HCEC 1CT (cell line): ENCODE measurements around the gene CBLC.
A peak's percentile ranks its signal among the peaks of the same experiment; 100 is the strongest.

ENCODE experiments used
- DNase-seq: peaks from one replicate; pipeline ENCODE4 v3.0.0-alpha.2; 2017

CBLC gene

DNA sequence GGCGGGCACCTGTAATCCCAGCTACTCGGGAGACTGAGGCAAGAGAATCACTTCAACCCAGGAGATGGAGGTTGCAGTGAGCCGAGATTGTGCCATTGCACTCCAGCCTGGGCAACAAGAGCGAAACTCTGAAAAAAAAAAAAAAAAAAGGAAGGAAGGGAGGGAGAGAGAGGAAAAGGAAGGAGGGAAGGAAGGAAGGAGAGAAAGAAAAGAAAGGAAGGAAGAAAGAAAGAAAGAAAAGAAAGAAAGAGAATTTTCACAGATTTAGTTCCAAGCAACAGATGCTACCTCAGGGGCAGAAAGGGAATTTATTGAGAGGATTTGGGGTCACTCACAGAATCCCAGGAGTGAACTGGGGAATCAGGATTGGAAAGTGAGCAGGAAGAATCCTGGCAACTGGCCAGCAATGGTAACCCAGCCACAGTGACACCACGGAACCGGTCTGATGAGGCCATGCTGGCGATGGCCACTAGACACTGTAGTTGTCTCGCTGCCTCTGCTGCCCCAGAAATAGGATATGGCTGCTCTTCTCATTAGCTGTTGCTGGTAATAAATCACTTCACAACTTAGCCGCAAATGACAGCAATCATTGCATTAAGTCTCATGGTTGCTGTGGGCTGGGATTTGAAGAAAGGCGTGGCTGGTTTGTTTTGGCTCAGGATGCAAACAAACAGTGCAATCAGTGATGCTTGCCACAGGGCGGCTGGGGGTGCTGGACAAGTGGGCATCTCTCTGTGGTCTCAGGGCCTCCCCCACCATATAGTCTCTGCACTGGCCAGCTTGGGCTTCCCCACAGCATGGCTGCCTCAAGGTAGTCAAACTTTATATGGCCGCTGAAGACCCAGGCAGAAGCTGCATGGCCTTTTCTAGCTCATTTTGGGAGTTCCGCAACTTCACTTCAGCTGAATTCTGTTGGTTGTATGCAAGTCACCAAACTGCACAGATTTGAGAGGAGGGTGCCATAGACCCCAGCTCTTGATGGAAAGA lies 26.0 kb downstream of the CBLC start:
- DNase-seq, result no peak

DNA sequence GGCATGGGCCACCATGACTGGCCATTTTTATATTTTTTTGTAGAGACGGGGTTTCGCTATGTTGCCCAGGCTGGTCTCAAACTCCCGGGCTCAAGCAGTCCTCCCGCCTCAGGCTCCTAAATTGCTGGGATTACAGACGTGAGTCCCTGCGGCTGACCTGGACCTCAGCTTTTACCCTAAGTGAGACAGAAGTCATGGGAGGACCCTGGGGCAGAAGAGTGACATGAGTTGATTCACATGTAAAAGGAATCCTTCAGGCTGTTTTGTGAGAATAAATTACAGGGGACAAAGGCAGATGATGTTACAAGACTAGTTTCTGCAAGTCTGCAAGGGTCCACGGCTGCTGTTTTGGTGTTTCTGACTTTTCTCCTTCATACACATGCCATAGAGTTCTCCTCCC lies 28.6 kb downstream of the CBLC start:
- no peak for DNase-seq

DNA sequence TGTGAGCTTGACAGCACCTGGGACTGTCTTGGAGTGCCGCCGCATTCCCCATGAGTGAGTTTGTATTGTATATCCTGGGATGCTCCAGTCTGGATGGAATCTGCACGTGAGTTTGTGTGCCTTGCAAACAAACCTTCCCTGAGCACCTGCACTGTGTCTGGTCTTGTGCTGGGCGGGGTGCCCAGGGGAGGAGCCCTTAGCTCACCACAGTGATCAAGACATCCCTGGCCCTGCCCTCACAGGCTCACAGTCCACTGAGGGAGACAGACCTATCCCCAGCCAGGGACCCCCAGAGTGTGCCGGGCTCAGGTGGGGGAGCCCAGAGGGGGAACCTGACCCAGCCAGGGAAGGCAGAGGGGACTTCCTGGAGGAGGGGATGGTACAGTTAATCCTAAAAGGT lies 29.5 kb downstream of the CBLC start:
- DNase-seq, result no peak

DNA sequence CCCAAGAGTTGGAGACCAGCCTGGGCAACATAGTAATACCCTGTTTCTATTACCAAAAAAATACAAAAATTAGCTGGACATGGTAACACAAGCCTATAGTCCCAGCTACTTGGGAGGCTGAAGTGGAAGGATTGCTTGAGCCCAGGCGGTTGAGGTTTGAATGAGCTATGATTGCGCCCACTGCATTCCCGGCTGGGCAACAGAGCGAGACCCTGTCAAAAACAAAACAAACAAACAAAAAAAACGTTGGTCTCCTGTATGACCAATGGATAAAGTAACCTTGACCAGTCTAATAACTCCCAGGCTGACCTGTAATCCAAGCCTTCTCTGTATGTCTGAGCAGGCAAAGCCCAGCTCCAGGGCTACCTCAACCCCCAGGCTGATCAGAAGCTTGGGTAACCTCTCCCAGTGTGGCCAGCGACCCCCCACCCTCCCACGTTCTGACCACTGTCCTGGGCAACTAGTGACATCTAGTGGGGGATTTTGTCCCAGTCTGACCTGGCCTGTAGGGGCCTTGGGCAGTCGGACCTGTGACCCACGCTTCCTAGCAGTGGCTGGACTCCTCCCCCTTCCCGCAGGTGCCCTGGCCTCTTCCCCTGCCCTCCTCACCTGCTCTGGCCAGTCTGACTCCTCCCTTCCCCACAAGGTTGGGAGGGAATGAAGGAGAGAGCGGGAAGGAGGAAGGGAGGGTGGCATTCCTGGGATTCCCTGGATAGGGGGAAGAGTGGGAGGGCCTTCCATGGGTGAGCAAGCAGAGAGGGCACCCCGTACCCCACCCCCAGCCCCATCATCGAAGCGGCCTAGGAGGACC lies 30.2 kb downstream of the CBLC start:
- DNase-seq, result peak; percentile 20

DNA sequence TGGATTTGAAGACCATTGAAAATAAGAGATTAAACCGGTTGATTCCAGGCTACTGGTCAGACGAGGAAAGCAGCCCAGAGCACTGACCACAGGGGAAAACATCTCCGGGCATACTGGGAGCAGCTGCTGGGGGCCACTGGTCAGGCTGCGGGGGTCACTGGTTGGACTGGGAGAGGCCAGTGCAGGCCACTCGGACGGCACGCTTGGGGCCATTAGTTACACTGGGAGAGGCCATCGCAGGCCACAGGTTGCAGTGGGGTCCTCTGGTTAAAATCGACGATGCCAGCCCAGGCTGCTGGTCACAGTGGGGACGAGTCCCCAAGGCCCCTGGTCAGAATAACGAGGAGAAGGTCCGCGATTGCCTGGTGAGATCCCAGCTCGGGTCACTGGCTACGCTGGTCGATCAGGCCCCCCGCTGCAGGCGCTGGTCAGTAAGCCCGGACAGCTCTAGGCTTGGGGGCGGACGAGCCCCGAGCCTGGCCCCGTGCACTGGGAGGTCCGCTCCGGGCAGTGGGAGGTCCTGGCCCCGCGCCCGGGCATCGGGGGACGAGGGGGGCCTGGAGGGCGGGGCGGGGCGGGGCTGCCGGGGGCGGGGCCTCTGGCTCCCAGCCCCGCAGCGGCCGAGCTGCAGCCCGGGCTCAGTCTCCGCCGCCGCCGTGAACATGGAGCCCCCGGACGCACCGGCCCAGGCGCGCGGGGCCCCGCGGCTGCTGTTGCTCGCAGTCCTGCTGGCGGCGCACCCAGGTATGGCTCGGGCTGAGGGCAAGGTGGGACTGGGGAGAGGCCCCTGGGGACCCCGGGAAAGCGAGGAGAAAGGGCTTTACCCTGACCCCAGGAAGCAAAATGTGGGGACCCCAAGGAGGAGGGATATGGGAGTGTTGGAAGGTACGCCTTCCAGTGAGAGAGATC lies 31.0 kb downstream of the CBLC start, which contains the start of gene BCAM:
BCAM (plus strand) TSS at position 641 of the 909 bp plus-strand sequence; CDS start at position 663, 22 bp downstream.
- peak; percentile 21 for DNase-seq

DNA sequence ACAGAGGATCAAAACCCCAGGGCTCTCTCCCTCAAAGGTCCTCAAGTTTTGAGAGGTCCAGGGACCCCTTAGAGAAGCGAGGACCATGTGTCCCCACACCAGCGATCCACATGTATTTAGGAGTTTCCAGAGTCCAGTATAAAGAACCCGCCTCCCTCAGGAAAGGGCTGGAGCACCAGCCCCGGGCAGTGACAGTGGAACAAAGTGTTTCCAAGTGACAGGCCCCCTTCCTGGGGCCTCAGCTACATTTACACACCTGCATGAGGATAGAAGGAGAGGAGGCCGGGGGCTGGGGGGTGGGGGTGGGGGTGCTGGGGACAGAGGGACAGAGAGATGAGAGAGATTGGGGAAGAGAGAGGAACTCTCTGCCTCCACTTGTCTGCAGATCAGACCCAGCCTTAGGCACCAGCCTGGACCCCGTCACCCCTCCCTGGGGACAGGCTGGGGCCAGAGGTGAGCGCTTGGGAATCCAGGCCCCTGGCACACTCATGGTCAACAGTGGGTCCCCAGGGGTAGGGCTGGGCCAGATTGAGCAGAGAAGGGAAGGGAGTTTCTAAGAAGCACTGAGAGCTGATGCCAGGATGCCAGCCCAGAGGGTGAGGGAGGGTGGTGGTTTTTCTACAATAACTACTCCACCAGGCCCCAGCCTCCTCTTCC lies 32.0 kb downstream of the CBLC start:
- no peak for DNase-seq

DNA sequence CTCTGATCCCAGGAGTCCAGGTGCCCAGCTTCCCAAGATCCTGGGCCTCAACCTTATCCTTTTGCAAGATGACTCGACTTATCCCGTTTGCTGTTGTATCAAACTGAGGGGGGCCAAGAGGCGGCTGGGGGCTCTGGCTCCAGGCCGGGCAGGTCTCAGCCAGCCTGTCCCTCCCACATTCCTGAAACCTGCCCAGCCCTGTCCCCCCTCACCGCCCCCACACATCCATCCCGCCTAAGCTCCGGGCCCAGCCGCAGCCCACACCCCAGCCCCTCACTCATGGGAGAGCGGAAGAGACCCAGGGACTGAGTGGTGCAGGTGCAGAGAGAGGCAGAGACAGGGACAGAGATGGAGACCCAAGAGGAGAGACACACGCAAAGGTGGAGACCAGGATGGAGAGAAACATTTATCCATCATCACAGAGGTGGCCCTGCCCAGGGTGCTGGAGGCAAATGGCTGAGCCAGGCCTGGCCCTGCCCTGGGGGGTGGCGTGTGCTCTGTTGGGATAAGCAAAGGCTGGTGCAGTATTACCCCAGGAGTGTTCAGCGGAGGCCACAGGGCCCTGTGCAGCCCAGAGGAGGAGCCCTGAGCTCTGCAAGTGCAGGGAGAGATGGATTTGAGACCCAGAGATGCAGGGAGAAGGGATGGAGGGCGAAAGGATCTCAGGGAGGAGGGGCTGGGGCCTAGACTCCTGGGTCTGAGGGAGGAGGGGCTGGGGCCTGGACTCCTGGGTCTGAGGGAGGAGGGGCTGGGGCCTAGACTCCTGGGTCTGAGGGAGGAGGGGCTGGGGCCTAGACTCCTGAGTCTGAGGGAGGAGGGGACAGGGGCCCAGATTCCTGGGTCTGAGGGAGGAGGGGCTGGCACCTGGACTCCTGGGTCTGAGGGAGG lies 32.8 kb downstream of the CBLC start:
- no peak for DNase-seq

DNA sequence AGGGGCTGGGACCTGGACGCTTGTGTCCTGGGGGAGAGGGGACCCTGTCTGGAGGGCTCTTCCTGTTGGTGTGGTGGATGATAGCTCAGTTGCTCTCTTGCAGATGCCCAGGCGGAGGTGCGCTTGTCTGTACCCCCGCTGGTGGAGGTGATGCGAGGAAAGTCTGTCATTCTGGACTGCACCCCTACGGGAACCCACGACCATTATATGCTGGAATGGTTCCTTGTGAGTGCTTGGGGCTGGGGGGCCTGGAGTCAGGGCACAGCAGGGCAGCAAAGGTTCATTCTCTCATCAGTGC lies 33.4 kb downstream of the CBLC start:
- no peak for DNase-seq

DNA sequence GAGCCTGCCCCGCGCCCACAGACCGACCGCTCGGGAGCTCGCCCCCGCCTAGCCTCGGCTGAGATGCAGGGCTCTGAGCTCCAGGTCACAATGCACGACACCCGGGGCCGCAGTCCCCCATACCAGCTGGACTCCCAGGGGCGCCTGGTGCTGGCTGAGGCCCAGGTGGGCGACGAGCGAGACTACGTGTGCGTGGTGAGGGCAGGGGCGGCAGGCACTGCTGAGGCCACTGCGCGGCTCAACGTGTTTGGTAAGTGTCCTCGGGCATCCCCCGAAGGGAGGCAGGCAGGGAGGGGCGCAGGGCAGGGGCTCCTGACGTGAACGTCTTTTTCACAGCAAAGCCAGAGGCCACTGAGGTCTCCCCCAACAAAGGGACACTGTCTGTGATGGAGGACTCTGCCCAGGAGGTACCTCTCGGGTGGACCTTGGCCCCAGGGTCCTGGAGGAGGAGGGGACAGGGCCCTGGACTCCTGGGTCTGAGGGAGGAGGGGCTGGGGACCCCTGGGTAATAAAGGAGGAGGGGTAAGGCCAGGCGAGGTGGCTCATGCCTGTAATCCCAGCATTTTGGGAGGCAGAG lies 34.5 kb downstream of the CBLC start:
- DNase-seq, result no peak

DNA sequence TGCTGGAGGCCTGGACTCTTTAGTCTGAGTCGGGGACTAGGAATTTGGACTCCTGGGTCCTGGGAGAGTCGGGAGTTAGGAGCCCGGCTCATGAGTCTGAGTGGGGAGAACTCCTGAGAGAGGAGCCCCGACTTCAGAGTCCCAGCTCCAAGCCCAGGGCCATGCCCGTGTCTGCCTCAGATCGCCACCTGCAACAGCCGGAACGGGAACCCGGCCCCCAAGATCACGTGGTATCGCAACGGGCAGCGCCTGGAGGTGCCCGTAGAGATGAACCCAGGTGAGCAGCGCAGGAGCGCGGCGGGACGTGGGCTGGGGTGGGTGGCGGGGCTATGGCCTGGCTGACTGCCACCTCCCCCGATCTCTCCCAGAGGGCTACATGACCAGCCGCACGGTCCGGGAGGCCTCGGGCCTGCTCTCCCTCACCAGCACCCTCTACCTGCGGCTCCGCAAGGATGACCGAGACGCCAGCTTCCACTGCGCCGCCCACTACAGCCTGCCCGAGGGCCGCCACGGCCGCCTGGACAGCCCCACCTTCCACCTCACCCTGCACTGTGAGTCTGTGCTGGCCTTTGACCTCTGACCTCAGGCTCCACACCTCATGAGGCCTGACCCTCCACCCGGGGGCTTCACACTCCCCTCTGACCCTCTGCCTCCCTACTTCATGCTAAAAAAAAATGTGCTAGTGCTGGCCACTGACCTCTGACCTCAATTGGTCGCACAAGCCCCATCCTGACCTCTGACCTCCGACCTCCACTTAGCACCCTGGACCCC lies 35.6 kb downstream of the CBLC start:
- no peak for DNase-seq

DNA sequence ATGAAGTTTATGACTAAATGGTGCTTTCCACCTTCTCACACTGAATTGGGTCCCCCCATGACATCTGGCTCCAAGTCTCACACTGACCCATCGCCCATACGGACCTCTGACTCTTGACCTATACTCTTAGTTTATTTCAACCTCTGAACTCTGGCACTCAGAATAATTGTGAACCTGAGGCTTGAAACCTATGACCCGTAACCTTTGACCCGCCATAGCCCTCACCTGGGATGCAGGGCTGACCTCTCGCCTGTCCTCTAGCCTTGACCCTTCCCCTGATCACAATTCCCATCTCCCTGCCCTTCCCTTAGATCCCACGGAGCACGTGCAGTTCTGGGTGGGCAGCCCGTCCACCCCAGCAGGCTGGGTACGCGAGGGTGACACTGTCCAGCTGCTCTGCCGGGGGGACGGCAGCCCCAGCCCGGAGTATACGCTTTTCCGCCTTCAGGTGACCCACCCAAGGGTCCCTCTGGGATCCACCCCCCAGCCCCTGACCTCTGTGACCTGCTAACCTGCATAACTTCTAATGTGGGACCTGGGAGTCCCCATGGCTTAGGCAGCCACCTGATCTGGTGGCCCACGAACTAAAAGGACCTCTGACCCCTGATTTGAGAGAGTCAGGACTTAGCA lies 36.3 kb downstream of the CBLC start:
- DNase-seq, result no peak

DNA sequence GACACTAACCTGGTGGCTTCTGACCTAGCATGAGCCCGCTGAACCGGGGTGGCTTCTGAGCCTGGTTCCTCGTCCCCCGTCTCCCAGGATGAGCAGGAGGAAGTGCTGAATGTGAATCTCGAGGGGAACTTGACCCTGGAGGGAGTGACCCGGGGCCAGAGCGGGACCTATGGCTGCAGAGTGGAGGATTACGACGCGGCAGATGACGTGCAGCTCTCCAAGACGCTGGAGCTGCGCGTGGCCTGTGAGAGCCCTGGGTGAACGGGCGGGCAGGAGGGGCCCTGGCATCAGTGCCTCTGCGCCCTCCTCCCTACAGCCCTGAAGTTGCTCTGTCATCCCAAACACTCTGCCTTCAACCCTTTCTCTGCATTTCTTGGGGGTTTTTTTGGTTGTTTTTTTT lies 36.8 kb downstream of the CBLC start:
- DNase-seq, result no peak

DNA sequence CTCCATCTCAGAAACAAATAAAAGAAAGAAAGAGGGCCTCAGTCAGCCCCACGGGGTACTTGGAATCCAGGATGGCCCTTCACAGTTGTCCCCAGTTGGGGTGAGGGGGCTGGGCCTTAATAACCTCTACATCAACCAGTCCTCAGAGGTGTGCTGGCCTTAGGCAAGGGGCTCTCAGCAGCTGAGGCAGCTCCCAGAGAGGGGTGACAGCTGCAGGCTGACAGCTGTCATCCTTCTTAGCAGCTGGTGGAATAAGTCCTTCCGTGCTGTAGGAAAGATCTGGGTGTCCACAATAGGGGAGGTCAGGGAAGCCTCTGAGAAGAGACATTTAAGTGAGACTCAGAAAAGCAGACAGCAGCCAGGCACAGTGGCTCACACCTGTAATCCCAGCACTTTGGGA lies 38.6 kb downstream of the CBLC start:
- no peak for DNase-seq

DNA sequence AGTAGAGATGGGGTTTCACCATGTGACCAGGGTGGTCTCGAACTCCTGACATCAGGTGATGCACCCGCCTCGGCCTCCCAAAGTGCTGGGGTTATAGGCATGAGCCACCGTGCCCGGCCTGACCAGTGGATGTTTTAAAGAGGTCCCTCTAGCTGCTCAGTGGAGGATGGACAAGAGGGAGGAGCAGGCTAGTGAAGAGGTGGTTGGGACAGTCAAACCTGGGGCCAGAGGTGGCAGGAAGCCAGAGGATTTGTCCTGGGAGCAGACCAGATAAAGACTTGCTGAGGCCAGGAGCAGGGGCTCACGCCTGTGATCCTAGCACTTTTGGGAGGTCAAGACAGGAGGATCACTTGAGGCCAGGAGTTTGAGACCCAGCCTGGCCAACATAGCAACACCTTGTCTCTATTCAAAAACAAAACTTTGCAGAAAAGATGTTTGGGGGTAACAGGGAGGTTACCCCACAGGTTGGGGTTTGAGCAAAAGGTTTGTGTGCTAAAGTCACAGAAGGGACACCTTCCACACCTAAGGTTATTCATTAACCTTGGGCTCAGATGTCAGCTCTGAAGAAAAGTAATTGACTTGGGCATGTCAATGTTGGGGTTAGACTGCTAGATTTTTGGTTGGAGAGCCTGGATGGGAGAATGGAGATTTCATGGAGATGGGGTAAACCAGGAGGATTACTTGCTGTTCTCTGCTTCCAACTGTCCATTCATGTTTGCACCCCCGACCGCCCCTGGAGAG lies 40.2 kb downstream of the CBLC start:
- no peak for DNase-seq

DNA sequence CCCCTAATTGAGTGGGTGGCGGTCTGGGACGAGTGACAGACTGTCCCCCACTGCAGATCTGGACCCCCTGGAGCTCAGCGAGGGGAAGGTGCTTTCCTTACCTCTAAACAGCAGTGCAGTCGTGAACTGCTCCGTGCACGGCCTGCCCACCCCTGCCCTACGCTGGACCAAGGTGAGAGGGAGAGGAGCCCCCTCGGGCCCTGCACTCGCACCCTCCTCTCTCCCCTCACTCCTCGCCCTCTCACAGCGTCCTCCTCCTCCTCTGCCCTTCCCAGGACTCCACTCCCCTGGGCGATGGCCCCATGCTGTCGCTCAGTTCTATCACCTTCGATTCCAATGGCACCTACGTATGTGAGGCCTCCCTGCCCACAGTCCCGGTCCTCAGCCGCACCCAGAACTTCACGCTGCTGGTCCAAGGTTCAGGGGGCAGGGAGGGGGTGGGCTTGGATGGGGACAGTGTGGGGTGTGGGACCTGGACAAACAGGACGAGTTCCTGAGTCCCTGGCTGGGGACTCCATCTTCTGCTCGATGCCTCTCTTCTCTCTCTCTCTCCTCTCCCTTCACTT lies 40.9 kb downstream of the CBLC start:
- no peak for DNase-seq

DNA sequence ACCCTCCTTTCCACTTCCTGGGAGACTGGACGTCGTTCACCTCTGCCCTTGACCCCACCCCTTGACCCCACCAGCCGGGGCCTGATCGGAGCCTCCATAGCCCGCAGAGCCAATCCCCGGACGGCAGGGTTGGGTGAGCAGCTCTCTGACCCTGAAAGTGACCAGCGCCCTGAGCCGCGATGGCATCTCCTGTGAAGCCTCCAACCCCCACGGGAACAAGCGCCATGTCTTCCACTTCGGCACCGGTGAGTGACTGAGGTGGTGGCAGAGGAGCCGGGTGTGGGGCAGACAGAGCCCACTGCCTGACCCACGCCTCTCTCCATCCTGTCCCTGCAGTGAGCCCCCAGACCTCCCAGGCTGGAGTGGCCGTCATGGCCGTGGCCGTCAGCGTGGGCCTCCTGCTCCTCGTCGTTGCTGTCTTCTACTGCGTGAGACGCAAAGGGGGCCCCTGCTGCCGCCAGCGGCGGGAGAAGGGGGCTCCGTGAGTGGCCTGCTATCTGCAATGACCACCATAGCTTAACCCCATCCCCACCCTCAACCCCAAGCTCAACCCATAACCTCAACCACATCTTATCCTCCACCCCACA lies 41.6 kb downstream of the CBLC start:
- DNase-seq, result no peak

DNA sequence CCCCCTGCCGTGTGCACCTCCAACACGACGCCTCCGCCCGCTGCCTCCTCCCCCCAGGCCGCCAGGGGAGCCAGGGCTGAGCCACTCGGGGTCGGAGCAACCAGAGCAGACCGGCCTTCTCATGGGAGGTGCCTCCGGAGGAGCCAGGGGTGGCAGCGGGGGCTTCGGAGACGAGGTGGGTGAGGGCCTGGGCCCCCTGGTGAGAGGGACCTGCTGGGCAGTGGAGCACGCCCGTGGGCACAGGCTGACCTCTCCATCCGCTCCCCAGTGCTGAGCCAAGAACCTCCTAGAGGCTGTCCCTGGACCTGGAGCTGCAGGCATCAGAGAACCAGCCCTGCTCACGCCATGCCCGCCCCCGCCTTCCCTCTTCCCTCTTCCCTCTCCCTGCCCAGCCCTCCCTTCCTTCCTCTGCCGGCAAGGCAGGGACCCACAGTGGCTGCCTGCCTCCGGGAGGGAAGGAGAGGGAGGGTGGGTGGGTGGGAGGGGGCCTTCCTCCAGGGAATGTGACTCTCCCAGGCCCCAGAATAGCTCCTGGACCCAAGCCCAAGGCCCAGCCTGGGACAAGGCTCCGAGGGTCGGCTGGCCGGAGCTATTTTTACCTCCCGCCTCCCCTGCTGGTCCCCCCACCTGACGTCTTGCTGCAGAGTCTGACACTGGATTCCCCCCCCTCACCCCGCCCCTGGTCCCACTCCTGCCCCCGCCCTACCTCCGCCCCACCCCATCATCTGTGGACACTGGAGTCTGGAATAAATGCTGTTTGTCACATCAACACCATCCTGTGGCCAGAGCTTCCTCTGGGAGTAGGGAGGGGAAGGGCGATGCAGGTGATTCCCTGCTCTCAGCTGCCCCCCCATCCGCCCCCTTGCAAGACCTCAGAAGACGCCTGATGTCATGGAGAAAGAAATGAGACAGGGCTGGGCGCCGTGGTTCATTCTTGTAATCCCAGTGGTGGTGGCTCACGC lies 43.2 kb downstream of the CBLC start:
- DNase-seq, result no peak
